Activated B cell treated with CpG ODN at 0.5 μM for 24 hours (primary cell): ENCODE measurements around the gene PLXNA4. TPM values are rescaled to one million over a fixed set of nuclear protein-coding genes. Genes with fewer than 3 reads are reported as not detected.

Source experiments
- ATAC-seq: fragments of 200-7000 bp; cut with Tn5 transposase; one replicate; pipeline ENCODE4 v1.10.0; 2021; ENCODE audit warnings: low read depth, mild to moderate bottlenecking, moderate library complexity
- CTCF ChIA-PET: fragments of 350-600 bp; sonication (Branson Sonifier 250); formaldehyde crosslinking; loops from one replicate; lab custom pipeline; 2021; ENCODE audit warnings: antibody characterized with exemption; lab: Charles Lee
- POLR2A ChIA-PET: fragments of 350-600 bp; sonication (Branson Sonifier 250); formaldehyde crosslinking; loops from one replicate; lab custom pipeline; 2021; ENCODE audit warnings: antibody characterized with exemption; lab: Charles Lee
- DNase-seq: peaks from one replicate; pipeline ENCODE4 v3.0.0; 2022
- H3K27ac Mint-ChIP-seq: one replicate; pipeline ENCODE4 v1.8.0; 2020; ENCODE audit warnings: mixed read lengths
- H3K27me3 Mint-ChIP-seq: one replicate; pipeline ENCODE4 v1.8.0; 2021; ENCODE audit warnings: mixed read lengths
- H3K36me3 Mint-ChIP-seq: one replicate; pipeline ENCODE4 v1.8.0; 2021; ENCODE audit warnings: low read depth, mixed read lengths
- H3K4me1 Mint-ChIP-seq: one replicate; pipeline ENCODE4 v1.8.0; 2021; ENCODE audit warnings: mixed read lengths
- H3K4me3 Mint-ChIP-seq: one replicate; pipeline ENCODE4 v1.8.0; 2020; ENCODE audit warnings: mild to moderate bottlenecking, mixed read lengths
- H3K9me3 Mint-ChIP-seq: one replicate; pipeline ENCODE4 v1.8.0; 2020; ENCODE audit warnings: mixed read lengths
- CTCF ChIP-seq: fragments of 200-600 bp; IDR thresholded peaks from one replicate; pipeline ENCODE4 v1.8.0; 2022; ENCODE audit warnings: antibody characterized with exemption, mild to moderate bottlenecking
- intact Hi-C: fragments of 100-400 bp; cut with micrococcal nuclease; formaldehyde crosslinking; loops from one replicate; pipeline ENCODE4 v1.15.1; 2024
- total RNA-seq: library from RNA; stranded (reverse); gene quantifications from 2 replicates; pipeline ENCODE4 v1.2.3, GENCODE V29; 2022

Gene PLXNA4
- total RNA-seq, 1 donor from 2014 or later, result not detected

GRCh38 chr7:132359743-132360142 is 216.5 kb downstream of the PLXNA4 start:
- Mint-ChIP-seq H3K4me3 (no peak overlapping the region), H3K27me3 (peaks cover 3% of the 10 kb centered on the region), H3K9me3 (no peaks in the 10 kb centered on the region), H3K27ac (no peak overlapping the region), H3K4me1 (no peaks in the 10 kb centered on the region), H3K36me3 (no peaks in the 10 kb centered on the region)
- DNase-seq (no peak), ATAC-seq (no peak)
- POLR2A ChIA-PET, result no interaction called here
- no peak for TF ChIP-seq CTCF
- intact Hi-C loops, result no loop called here
- CTCF ChIA-PET, result no interaction called here

- no peak for TF ChIP-seq CTCF
- no peak for ATAC-seq
- POLR2A ChIA-PET, result no interaction called here
These were observed 221.2 kb downstream of the PLXNA4 start for GRCh38 chr7:132355048-132355447.

GRCh38 chr7:132354527-132354926 is 221.7 kb downstream of the PLXNA4 start:
- TF ChIP-seq CTCF, result no peak
- intact Hi-C loops, result no loop called here
- POLR2A ChIA-PET, result no interaction called here
- H3K9me3 Mint-ChIP-seq, result no peaks in the 10 kb centered on the region
- ATAC-seq (no peak), DNase-seq (no peak)
- peaks cover 3% of the 10 kb centered on the region for H3K27me3 Mint-ChIP-seq
- H3K36me3 Mint-ChIP-seq, result no peaks in the 10 kb centered on the region
- no peaks in the 10 kb centered on the region for H3K4me1 Mint-ChIP-seq
- CTCF ChIA-PET, result no interaction called here
- no peak overlapping the region for H3K27ac Mint-ChIP-seq
- H3K4me3 Mint-ChIP-seq, result no peak overlapping the region

More at GRCh38 chr7:132355048-132355447, 221.2 kb downstream of the PLXNA4 start:
- Mint-ChIP-seq H3K36me3 (no peaks in the 10 kb centered on the region), H3K4me1 (no peaks in the 10 kb centered on the region), H3K4me3 (no peak overlapping the region), H3K9me3 (no peaks in the 10 kb centered on the region), H3K27me3 (peaks cover 3% of the 10 kb centered on the region), H3K27ac (no peak overlapping the region)
- intact Hi-C loops, result no loop called here
- CTCF ChIA-PET, result no interaction called here
- no peak for DNase-seq

GRCh38 chr7:132353936-132354335 is 222.3 kb downstream of the PLXNA4 start:
- POLR2A ChIA-PET, result no interaction called here
- Mint-ChIP-seq H3K9me3 (no peaks in the 10 kb centered on the region), H3K4me1 (no peaks in the 10 kb centered on the region), H3K36me3 (no peaks in the 10 kb centered on the region), H3K27me3 (peaks cover 3% of the 10 kb centered on the region), H3K27ac (no peak overlapping the region), H3K4me3 (no peak overlapping the region)
- TF ChIP-seq CTCF, result no peak
- CTCF ChIA-PET, result no interaction called here
- DNase-seq (no peak), ATAC-seq (no peak)
- intact Hi-C loops, result no loop called here

- Mint-ChIP-seq H3K36me3 (no peaks in the 10 kb centered on the region), H3K27ac (no peak overlapping the region), H3K27me3 (peaks cover 3% of the 10 kb centered on the region), H3K4me1 (no peaks in the 10 kb centered on the region), H3K4me3 (no peak overlapping the region), H3K9me3 (no peaks in the 10 kb centered on the region)
- ChIA-PET POLR2A (no interaction called here), CTCF (no interaction called here)
- TF ChIP-seq CTCF, result no peak
- DNase-seq, result no peak
- intact Hi-C loops, result no loop called here
- no peak for ATAC-seq
These were observed 223.5 kb downstream of the PLXNA4 start for GRCh38 chr7:132352800-132353199.
